Measurements from ENCODE around the gene ECSIT. TPM values are rescaled to one million over a fixed set of nuclear protein-coding genes. Genes with fewer than 3 reads are reported as not detected.

ECSIT gene
- total and polyA plus RNA-seq, 10 donors = 30.2 to 55.1 (median 36.3) TPM

GRCh38 chr19:11465600-11465999, 63.3 kb downstream of the ECSIT start:
- no peaks in the 10 kb centered on the region for H3K9me3 ChIP-seq
- no peaks in the 10 kb centered on the region for H3K4me1 ChIP-seq
- intact Hi-C loops (cut with DNase I; ENCODE audit: low total_unique reads) = no loop called here
- no peak overlapping the region for H3K27ac ChIP-seq
- no peaks in the 10 kb centered on the region for H3K36me3 ChIP-seq
- no peak overlapping the region for H3K4me3 ChIP-seq
- 24 to 51% (median 41%) methylated on average over 4 to 8 of the region's 8 CpGs for WGBS, 5 donors
- no peak for DNase-seq
- TF ChIP-seq POLR2AphosphoS5 (IDR thresholded peaks at IDR 0.05) = no peak
- no peak for TF ChIP-seq CTCF (IDR thresholded peaks at IDR 0.05 in 8 of 11, conservative IDR thresholded peaks at IDR 0.05 in 3 of 11)
- TF ChIP-seq POLR2A (IDR thresholded peaks at IDR 0.05) = no peak
- H3K27me3 ChIP-seq (replicated peaks in 1 of 7) = peaks cover 0 to 30% (median 0%) of the 10 kb centered on the region in 7 donors

GRCh38 chr19:11464333-11465265, 64.3 kb downstream of the ECSIT start:
- no peaks in the 10 kb centered on the region for H3K9me3 ChIP-seq
- intact Hi-C loops (cut with DNase I; ENCODE audit: low total_unique reads) = no loop called here
- TF ChIP-seq CTCF (IDR thresholded peaks at IDR 0.05 in 8 of 11, conservative IDR thresholded peaks at IDR 0.05 in 3 of 11) = no peak
- no peak for TF ChIP-seq POLR2AphosphoS5 (IDR thresholded peaks at IDR 0.05)
- TF ChIP-seq POLR2A (IDR thresholded peaks at IDR 0.05) = no peak
- H3K27ac ChIP-seq = no peak overlapping the region
- no peaks in the 10 kb centered on the region for H3K36me3 ChIP-seq
- no peak for DNase-seq
- no peaks in the 10 kb centered on the region for H3K4me1 ChIP-seq
- WGBS, 5 donors = 81 to 86% (median 85%) methylated on average over 11 of the region's 11 CpGs
- no peak overlapping the region for H3K4me3 ChIP-seq
- H3K27me3 ChIP-seq (replicated peaks in 1 of 7) = peaks cover 0 to 31% (median 7%) of the 10 kb centered on the region in 7 donors

GRCh38 chr19:11463391-11463790, 65.5 kb downstream of the ECSIT start:
- H3K27ac ChIP-seq = no peak overlapping the region
- H3K36me3 ChIP-seq = no peaks in the 10 kb centered on the region
- H3K4me3 ChIP-seq = no peak overlapping the region
- intact Hi-C loops (cut with DNase I; ENCODE audit: low total_unique reads) = no loop called here
- no peaks in the 10 kb centered on the region for H3K9me3 ChIP-seq
- DNase-seq = no peak
- 69 to 78% (median 76%) methylated on average over 6 to 12 of the region's 12 CpGs for WGBS, 5 donors
- peaks cover 0 to 35% (median 7%) of the 10 kb centered on the region in 7 donors for H3K27me3 ChIP-seq (replicated peaks in 1 of 7)
- H3K4me1 ChIP-seq = no peaks in the 10 kb centered on the region
- TF ChIP-seq POLR2AphosphoS5 (IDR thresholded peaks at IDR 0.05) = no peak
- no peak for TF ChIP-seq POLR2A (IDR thresholded peaks at IDR 0.05)
- TF ChIP-seq CTCF (IDR thresholded peaks at IDR 0.05 in 8 of 11, conservative IDR thresholded peaks at IDR 0.05 in 3 of 11) = no peak

- DNase-seq = no peak
- no peaks in the 10 kb centered on the region for H3K9me3 ChIP-seq
- H3K27ac ChIP-seq = no peak overlapping the region
- intact Hi-C loops (cut with DNase I; ENCODE audit: low total_unique reads) = no loop called here
- peaks cover 0 to 38% (median 7%) of the 10 kb centered on the region in 7 donors for H3K27me3 ChIP-seq (replicated peaks in 1 of 7)
- TF ChIP-seq CTCF (IDR thresholded peaks at IDR 0.05 in 8 of 11, conservative IDR thresholded peaks at IDR 0.05 in 3 of 11) (no peak), POLR2AphosphoS5 (IDR thresholded peaks at IDR 0.05) (no peak), POLR2A (IDR thresholded peaks at IDR 0.05) (no peak)
- H3K4me3 ChIP-seq = no peak overlapping the region
- 50 to 71% (median 64%) methylated on average over 2 of the region's 2 CpGs for WGBS, 5 donors
- no peaks in the 10 kb centered on the region for H3K4me1 ChIP-seq
- no peaks in the 10 kb centered on the region for H3K36me3 ChIP-seq
These were observed 67.5 kb downstream of the ECSIT start for GRCh38 chr19:11461453-11461852.
